HG02870 (cell line): Measurements from ENCODE around the gene DUSP22.

Source experiments
- ATAC-seq: cut with Tn5 transposase; IDR thresholded peaks from one replicate; pipeline ENCODE4 v1.9.1; 2021; ENCODE audit warnings: mild to moderate bottlenecking, moderate library complexity; ENCODE audit not compliant: unreplicated experiment

Gene DUSP22

GRCh38 chr6:336159-337114 is 44.1 kb downstream of the DUSP22 start:
- peak; percentile 26 for ATAC-seq

GRCh38 chr6:337805-338368 is 45.6 kb downstream of the DUSP22 start:
- ATAC-seq = no peak

GRCh38 chr6:338815-339262 is 46.6 kb downstream of the DUSP22 start:
- ATAC-seq = no peak

- ATAC-seq = no peak
These were observed 47.2 kb downstream of the DUSP22 start for GRCh38 chr6:339480-339879.

- ATAC-seq = no peak
These were observed 48.1 kb downstream of the DUSP22 start for GRCh38 chr6:340186-340955.

- peak; percentile 50 for ATAC-seq
These were observed 48.9 kb downstream of the DUSP22 start for GRCh38 chr6:340991-341827.

GRCh38 chr6:341914-342831 is 49.9 kb downstream of the DUSP22 start:
- peak; percentile 54 for ATAC-seq

- no peak for ATAC-seq
These were observed 50.5 kb downstream of the DUSP22 start for GRCh38 chr6:342832-343179.

- ATAC-seq = no peak
These were observed 51.1 kb downstream of the DUSP22 start for GRCh38 chr6:343226-343935.

GRCh38 chr6:343960-344815 is 51.9 kb downstream of the DUSP22 start:
- ATAC-seq = no peak

- ATAC-seq = no peak
These were observed 52.6 kb downstream of the DUSP22 start for GRCh38 chr6:344816-345340.

- no peak for ATAC-seq
These were observed 53.6 kb downstream of the DUSP22 start for GRCh38 chr6:345747-346385.

GRCh38 chr6:346386-347030 is 54.2 kb downstream of the DUSP22 start:
- no peak for ATAC-seq

- ATAC-seq = peak; percentile 90
These were observed 54.9 kb downstream of the DUSP22 start for GRCh38 chr6:347232-347631.

- ATAC-seq = no peak
These were observed 55.9 kb downstream of the DUSP22 start for GRCh38 chr6:347951-348859.
